OCI-LY7 (cell line): ENCODE measurements around the gene COL4A2. TPM values are rescaled to one million over a fixed set of nuclear protein-coding genes. Genes with fewer than 3 reads are reported as not detected.

Experiments used
- BruUV-seq: library from RNA; stranded (reverse); fragments of 400-500 nt; replicated peaks from 2 replicates; lab custom pipeline; 2021; lab: Mats Ljungman, UMichigan
- CTCF ChIA-PET: fragments of 300-600 bp; sonication (Branson Sonifier 250); formaldehyde crosslinking; loops from one replicate; lab custom pipeline; 2022; ENCODE audit warnings: antibody characterized with exemption; ENCODE audit not compliant: unreplicated experiment; lab: Charles Lee
- POLR2A ChIA-PET: fragments of 300-600 bp; sonication (Branson Sonifier 250); formaldehyde crosslinking; loops from one replicate; lab custom pipeline; 2022; ENCODE audit warnings: antibody characterized with exemption; lab: Charles Lee
- DNase-seq: peaks from one replicate; pipeline ENCODE4 v3.0.0-alpha.2; 2015; ENCODE audit warnings: low spot score
- H2AFZ ChIP-seq: fragments of 200-600 bp; sonication (generic), shearing (Covaris generic); 2 replicates; pipeline ENCODE4 v1.6.1; 2014; ENCODE audit warnings: mild to moderate bottlenecking, antibody characterized with exemption, low read length, moderate library complexity
- H3K27ac ChIP-seq: fragments of 200-600 bp; sonication (generic); 2 replicates; pipeline ENCODE4 v1.5.1; 2014; ENCODE audit warnings: mixed run types, low read depth, mild to moderate bottlenecking, moderate library complexity, low read length, inconsistent platforms; ENCODE audit not compliant: poor library complexity, severe bottlenecking
- H3K36me3 ChIP-seq: fragments of 200-600 bp; sonication (generic); 2 replicates; pipeline ENCODE4 v1.6.1; 2014; ENCODE audit warnings: mild to moderate bottlenecking, antibody characterized with exemption, low read length, moderate library complexity, mixed read lengths; ENCODE audit not compliant: insufficient read depth
- H3K4me1 ChIP-seq: fragments of 200-600 bp; sonication (generic); 2 replicates; pipeline ENCODE4 v1.5.1; 2014; ENCODE audit warnings: mild to moderate bottlenecking, low read length; ENCODE audit not compliant: insufficient read depth, poor library complexity, severe bottlenecking
- H3K4me2 ChIP-seq: fragments of 200-600 bp; sonication (generic); 2 replicates; pipeline ENCODE4 v1.6.1; 2014; ENCODE audit warnings: mild to moderate bottlenecking, low read length
- H3K4me3 ChIP-seq: fragments of 200-600 bp; sonication (generic); 2 replicates; pipeline ENCODE4 v1.5.1; 2014; ENCODE audit warnings: mild to moderate bottlenecking, low read depth, low read length; ENCODE audit not compliant: poor library complexity, severe bottlenecking
- H3K79me2 ChIP-seq: fragments of 200-600 bp; sonication (generic); 2 replicates; pipeline ENCODE4 v1.6.1; 2016; ENCODE audit warnings: low read depth, mild to moderate bottlenecking, low read length, moderate library complexity, mixed read lengths; ENCODE audit not compliant: insufficient read depth
- H3K9me2 ChIP-seq: fragments of 200-600 bp; sonication (generic); 2 replicates; pipeline ENCODE4 v1.6.1; 2016; ENCODE audit warnings: mild to moderate bottlenecking, low read length, mixed read lengths; ENCODE audit not compliant: insufficient read depth
- H3K9me3 ChIP-seq: fragments of 200-600 bp; sonication (generic); 2 replicates; pipeline ENCODE4 v1.6.1; 2014; ENCODE audit warnings: mild to moderate bottlenecking, mixed run types, low read length, mixed read lengths
- H4K20me1 ChIP-seq: fragments of 200-600 bp; sonication (generic); 2 replicates; pipeline ENCODE4 v1.6.1; 2014; ENCODE audit warnings: mild to moderate bottlenecking, antibody characterized with exemption, low read length, moderate library complexity, mixed read lengths; ENCODE audit not compliant: insufficient read depth
- CTCF ChIP-seq: fragments of 200-600 bp; sonication (generic); conservative IDR thresholded peaks from 2 replicates; pipeline ENCODE4 v1.5.1; 2014; ENCODE audit warnings: mild to moderate bottlenecking, antibody characterized with exemption, low read length, moderate library complexity, mixed read lengths
- EZH2phosphoT487 ChIP-seq: fragments of 200-600 bp; sonication (generic); IDR thresholded peaks from 2 replicates; pipeline ENCODE4 v1.6.1; 2018; ENCODE audit warnings: low read depth, borderline replicate concordance, mild to moderate bottlenecking, mixed run types, antibody characterized with exemption, low read length, moderate library complexity, mixed read lengths
- intact Hi-C: fragments of 100-400 bp; cut with micrococcal nuclease; formaldehyde crosslinking; loops from one replicate; pipeline ENCODE4 v1.10.0; 2022; ENCODE audit not compliant: unreplicated experiment
- total RNA-seq, 2 experiments: library from RNA; depleted of rRNA in 1 of 2; stranded (reverse); fragments of >200 nt in 1 of 2; shearing (Covaris generic) in 1 of 2; gene quantifications; 2 replicates each; pipeline ENCODE4 v1.2.3, GENCODE V29; 2014 to 2022

The COL4A2 gene
- total RNA-seq, 2 experiments from 2014 or later: 0.34 TPM; not detected in 1

- Histone ChIP-seq H3K4me1 (no peaks in the 10 kb centered on the region), H3K4me3 (no peak overlapping the region), H4K20me1 (no peaks in the 10 kb centered on the region), H3K27ac (no peak overlapping the region), H3K4me2 (no peak overlapping the region), H3K9me2 (no peaks in the 10 kb centered on the region), H3K9me3 (no peaks in the 10 kb centered on the region), H3K36me3 (no peaks in the 10 kb centered on the region), H2AFZ (no peak overlapping the region), H3K79me2 (no peaks in the 10 kb centered on the region)
- DNase-seq: no peak
- BruUV-seq: no TSS peak
- POLR2A ChIA-PET: no interaction called here
- intact Hi-C loops: no loop called here
- no peak for TF ChIP-seq EZH2phosphoT487
- TF ChIP-seq CTCF: no peak
- CTCF ChIA-PET: no interaction called here
These were observed 116.0 kb downstream of the COL4A2 start for GRCh38 chr13:110422913-110423688.

GRCh38 chr13:110423689-110424302 lies 116.7 kb downstream of the COL4A2 start:
- CTCF ChIA-PET: no interaction called here
- H3K4me3 ChIP-seq: no peak overlapping the region
- TF ChIP-seq CTCF (no peak), EZH2phosphoT487 (no peak)
- H3K9me2 ChIP-seq: no peaks in the 10 kb centered on the region
- no peak overlapping the region for H3K4me2 ChIP-seq
- H2AFZ ChIP-seq: no peak overlapping the region
- H3K36me3 ChIP-seq: no peaks in the 10 kb centered on the region
- no peaks in the 10 kb centered on the region for H4K20me1 ChIP-seq
- no peak overlapping the region for H3K27ac ChIP-seq
- H3K79me2 ChIP-seq: no peaks in the 10 kb centered on the region
- H3K4me1 ChIP-seq: no peaks in the 10 kb centered on the region
- DNase-seq: no peak
- BruUV-seq: no TSS peak
- no peaks in the 10 kb centered on the region for H3K9me3 ChIP-seq
- POLR2A ChIA-PET: no interaction called here
- intact Hi-C loops: no loop called here
